22Rv1 (cell line): ENCODE data around the gene PTBP1.

Experiments used
- ZFX ChIP-seq: fragments of 450-650 bp; IDR thresholded peaks from 2 replicates; pipeline ENCODE4 v1.6.1; 2017; ENCODE audit warnings: antibody characterized with exemption, borderline replicate concordance
- TF ChIP-seq, protein P1 (sequence below): fragments of 450-650 bp; IDR thresholded peaks from 2 replicates; pipeline ENCODE4 v1.5.1; 2017; ENCODE audit warnings: mild to moderate bottlenecking

DNA sequence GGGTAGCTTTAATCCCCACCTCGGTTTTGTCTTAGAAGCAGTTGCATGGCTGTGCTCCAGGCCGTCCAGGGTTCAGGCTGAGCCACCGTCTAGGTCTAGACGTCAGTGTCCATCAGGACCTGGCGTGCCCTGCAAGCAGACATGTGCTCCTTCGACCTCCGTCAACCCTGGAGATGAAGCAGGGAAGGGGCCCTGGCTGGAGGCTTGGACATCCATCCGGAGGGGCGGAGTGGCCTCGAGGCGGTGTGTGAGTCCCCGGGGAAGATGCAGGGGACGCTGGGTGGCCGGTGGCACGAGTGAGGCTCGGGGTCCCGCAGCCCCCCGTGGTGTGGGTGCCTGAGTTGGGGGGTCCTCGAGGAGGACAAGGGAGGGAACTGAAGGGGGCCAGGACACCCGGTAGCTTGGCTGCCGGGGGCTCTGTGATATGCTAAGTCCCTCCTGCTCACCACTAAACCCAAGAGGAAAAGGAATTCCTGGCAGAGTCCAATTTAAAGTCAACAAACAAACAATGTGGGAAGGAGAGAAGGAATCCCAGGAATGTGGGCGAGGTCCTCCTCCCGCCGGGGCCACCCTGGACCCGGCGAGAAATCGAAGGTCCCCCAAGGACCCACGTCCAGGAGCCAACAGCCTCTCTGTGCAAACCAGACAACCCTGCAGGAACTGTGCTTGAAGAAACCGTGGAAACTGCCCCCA, 14.9 kb upstream of the PTBP1 start:
- TF ChIP-seq, protein P1, sequence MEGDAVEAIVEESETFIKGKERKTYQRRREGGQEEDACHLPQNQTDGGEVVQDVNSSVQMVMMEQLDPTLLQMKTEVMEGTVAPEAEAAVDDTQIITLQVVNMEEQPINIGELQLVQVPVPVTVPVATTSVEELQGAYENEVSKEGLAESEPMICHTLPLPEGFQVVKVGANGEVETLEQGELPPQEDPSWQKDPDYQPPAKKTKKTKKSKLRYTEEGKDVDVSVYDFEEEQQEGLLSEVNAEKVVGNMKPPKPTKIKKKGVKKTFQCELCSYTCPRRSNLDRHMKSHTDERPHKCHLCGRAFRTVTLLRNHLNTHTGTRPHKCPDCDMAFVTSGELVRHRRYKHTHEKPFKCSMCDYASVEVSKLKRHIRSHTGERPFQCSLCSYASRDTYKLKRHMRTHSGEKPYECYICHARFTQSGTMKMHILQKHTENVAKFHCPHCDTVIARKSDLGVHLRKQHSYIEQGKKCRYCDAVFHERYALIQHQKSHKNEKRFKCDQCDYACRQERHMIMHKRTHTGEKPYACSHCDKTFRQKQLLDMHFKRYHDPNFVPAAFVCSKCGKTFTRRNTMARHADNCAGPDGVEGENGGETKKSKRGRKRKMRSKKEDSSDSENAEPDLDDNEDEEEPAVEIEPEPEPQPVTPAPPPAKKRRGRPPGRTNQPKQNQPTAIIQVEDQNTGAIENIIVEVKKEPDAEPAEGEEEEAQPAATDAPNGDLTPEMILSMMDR, result no peak
- TF ChIP-seq ZFX, result no peak
